Measurements from ENCODE around the gene KCNJ15.

KCNJ15 gene

GRCh38 chr21:38267991-38268863, 11.4 kb downstream of the KCNJ15 start:
- no peak for DNase-seq (ENCODE audit: low read depth, low spot score)

- DNase-seq (ENCODE audit: low read depth, low spot score) = no peak
Measured at GRCh38 chr21:38268864-38269575, 12.2 kb downstream of the KCNJ15 start.

GRCh38 chr21:38269576-38269936, 12.8 kb downstream of the KCNJ15 start:
- DNase-seq (ENCODE audit: low read depth, low spot score) = no peak

GRCh38 chr21:38272215-38272614, 15.4 kb downstream of the KCNJ15 start:
- DNase-seq (ENCODE audit: low read depth, low spot score) = no peak

- no peak for DNase-seq (ENCODE audit: low read depth, low spot score)
Measured at GRCh38 chr21:38273745-38274542, 17.2 kb downstream of the KCNJ15 start.

GRCh38 chr21:38277501-38278131, 20.8 kb downstream of the KCNJ15 start:
- peak; percentile 83 for DNase-seq (ENCODE audit: low read depth, low spot score)

- no peak for DNase-seq (ENCODE audit: low read depth, low spot score)
Measured at GRCh38 chr21:38280454-38280853, 23.7 kb downstream of the KCNJ15 start.

GRCh38 chr21:38280867-38281266, 24.1 kb downstream of the KCNJ15 start:
- no peak for DNase-seq (ENCODE audit: low read depth, low spot score)

- DNase-seq (ENCODE audit: low read depth, low spot score) = no peak
Measured at GRCh38 chr21:38282921-38283320, 26.1 kb downstream of the KCNJ15 start.

- no peak for DNase-seq (ENCODE audit: low read depth, low spot score)
Measured at GRCh38 chr21:38284216-38284615, 27.4 kb downstream of the KCNJ15 start.

- DNase-seq (ENCODE audit: low read depth, low spot score) = peak; percentile 64
Measured at GRCh38 chr21:38286739-38287471, 30.1 kb downstream of the KCNJ15 start.

GRCh38 chr21:38287476-38287875, 30.7 kb downstream of the KCNJ15 start:
- no peak for DNase-seq (ENCODE audit: low read depth, low spot score)

GRCh38 chr21:38289705-38290485, 33.1 kb downstream of the KCNJ15 start:
- DNase-seq (ENCODE audit: low read depth, low spot score) = peak; percentile 96

GRCh38 chr21:38290809-38291208, 34.0 kb downstream of the KCNJ15 start:
- no peak for DNase-seq (ENCODE audit: low read depth, low spot score)

GRCh38 chr21:38291874-38292273, 35.1 kb downstream of the KCNJ15 start:
- DNase-seq (ENCODE audit: low read depth, low spot score) = no peak

GRCh38 chr21:38293113-38293512, 36.3 kb downstream of the KCNJ15 start:
- DNase-seq (ENCODE audit: low read depth, low spot score) = no peak

- DNase-seq (ENCODE audit: low read depth, low spot score) = no peak
Measured at GRCh38 chr21:38293765-38294164, 37.0 kb downstream of the KCNJ15 start.

GRCh38 chr21:38294609-38295008, 37.8 kb downstream of the KCNJ15 start:
- DNase-seq (ENCODE audit: low read depth, low spot score) = no peak

GRCh38 chr21:38295997-38296764, 39.4 kb downstream of the KCNJ15 start:
- DNase-seq (ENCODE audit: low read depth, low spot score) = no peak

All from astrocyte of the hippocampus (primary cell).